HFFc6 (cell line): Measurements from ENCODE around the gene ODC1. TPM values are rescaled to one million over a fixed set of nuclear protein-coding genes. Genes with fewer than 3 reads are reported as not detected.

Experiments used
- DNase-seq: peaks from one replicate; pipeline ENCODE4 v3.0.0-alpha.2; 2018
- H3K27ac Mint-ChIP-seq: 2 replicates; pipeline ENCODE4 v1.8.0; 2020; ENCODE audit warnings: mild to moderate bottlenecking, mixed read lengths
- H3K27me3 Mint-ChIP-seq: 2 replicates; pipeline ENCODE4 v1.8.0; 2021; ENCODE audit warnings: mild to moderate bottlenecking, moderate library complexity, mixed read lengths; ENCODE audit not compliant: insufficient read depth
- H3K36me3 Mint-ChIP-seq: 2 replicates; pipeline ENCODE4 v1.8.0; 2021; ENCODE audit warnings: low read depth, mixed read lengths
- H3K4me1 Mint-ChIP-seq: 2 replicates; pipeline ENCODE4 v1.8.0; 2020; ENCODE audit warnings: low read depth, mixed read lengths
- H3K4me3 Mint-ChIP-seq: 2 replicates; pipeline ENCODE4 v1.8.0; 2020; ENCODE audit warnings: mild to moderate bottlenecking, moderate library complexity, mixed read lengths
- H3K9me3 Mint-ChIP-seq: 2 replicates; pipeline ENCODE4 v1.8.0; 2020; ENCODE audit warnings: mild to moderate bottlenecking, mixed read lengths
- total RNA-seq, 6 experiments: library from RNA; stranded (reverse); fragmentation: NEBNext Ultra II Directional; extraction: Animal tissue kit (Norgen Biotek cat#: 25700); gene quantifications; 2 replicates in 1 of 6; 3 replicates in 5 of 6; pipeline ENCODE4 v1.2.3, GENCODE V29; 2021
- TF ChIP-seq, protein P1 (sequence below): fragments of 200-600 bp; sonication (generic); IDR thresholded peaks from 2 replicates; pipeline ENCODE4 v1.5.0; 2021; ENCODE audit warnings: antibody characterized with exemption, mild to moderate bottlenecking

Gene ODC1
- total RNA-seq, 6 experiments from 2014 or later: 116 to 155 (median 143) TPM

DNA sequence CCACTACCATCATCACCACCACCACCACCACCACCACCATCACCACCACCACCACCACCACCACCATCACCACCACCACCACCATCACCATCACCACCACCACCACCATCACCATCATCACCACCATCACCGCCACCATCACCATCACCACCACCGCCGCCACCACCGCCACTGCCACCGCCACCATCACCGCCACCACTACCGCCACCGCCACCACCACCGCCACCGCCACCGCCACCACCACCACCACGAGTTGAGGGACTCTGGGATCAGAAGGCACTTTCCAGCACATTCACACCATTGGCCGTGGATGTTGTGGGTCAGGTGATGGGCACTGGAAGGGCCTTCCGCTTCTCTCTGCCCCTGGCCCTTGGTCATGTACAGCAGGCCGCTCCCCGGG lies 48.8 kb downstream of the ODC1 start:
- H3K27me3 Mint-ChIP-seq: peaks cover 2% of the 10 kb centered on the region; the same call in 1 of the 2 replicates
- TF ChIP-seq, protein P1, sequence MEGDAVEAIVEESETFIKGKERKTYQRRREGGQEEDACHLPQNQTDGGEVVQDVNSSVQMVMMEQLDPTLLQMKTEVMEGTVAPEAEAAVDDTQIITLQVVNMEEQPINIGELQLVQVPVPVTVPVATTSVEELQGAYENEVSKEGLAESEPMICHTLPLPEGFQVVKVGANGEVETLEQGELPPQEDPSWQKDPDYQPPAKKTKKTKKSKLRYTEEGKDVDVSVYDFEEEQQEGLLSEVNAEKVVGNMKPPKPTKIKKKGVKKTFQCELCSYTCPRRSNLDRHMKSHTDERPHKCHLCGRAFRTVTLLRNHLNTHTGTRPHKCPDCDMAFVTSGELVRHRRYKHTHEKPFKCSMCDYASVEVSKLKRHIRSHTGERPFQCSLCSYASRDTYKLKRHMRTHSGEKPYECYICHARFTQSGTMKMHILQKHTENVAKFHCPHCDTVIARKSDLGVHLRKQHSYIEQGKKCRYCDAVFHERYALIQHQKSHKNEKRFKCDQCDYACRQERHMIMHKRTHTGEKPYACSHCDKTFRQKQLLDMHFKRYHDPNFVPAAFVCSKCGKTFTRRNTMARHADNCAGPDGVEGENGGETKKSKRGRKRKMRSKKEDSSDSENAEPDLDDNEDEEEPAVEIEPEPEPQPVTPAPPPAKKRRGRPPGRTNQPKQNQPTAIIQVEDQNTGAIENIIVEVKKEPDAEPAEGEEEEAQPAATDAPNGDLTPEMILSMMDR: no peak
- H3K4me3 Mint-ChIP-seq: no peak overlapping the region
- H3K9me3 Mint-ChIP-seq: no peaks in the 10 kb centered on the region
- peaks cover 31% of the 10 kb centered on the region for H3K4me1 Mint-ChIP-seq
- no peak overlapping the region for H3K27ac Mint-ChIP-seq
- peaks cover 11% of the 10 kb centered on the region for H3K36me3 Mint-ChIP-seq
- DNase-seq: no peak

DNA sequence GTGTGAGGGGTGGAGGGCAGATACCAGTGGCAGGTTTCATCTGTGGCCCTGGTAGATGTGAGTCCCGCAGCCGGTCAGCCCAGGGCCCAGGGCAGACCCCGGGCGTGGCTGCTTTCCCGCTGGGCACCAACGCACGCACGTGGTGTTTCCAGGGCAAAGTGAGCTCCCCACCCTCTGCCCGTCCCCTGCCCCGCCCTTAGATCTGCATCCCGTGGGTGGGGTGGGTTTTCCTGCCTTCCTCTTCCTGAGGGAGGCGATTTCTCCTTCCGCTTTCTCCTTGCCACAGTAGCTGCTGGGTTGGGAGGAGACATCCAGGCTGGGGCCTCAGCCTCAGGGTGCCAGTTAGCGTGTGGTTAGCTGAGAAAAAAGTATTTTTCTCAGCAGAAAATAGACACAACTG lies 49.6 kb downstream of the ODC1 start:
- TF ChIP-seq, protein P1: no peak
- Mint-ChIP-seq H3K4me3 (no peak overlapping the region), H3K36me3 (peaks cover 4% of the 10 kb centered on the region), H3K9me3 (no peaks in the 10 kb centered on the region), H3K27me3 (peaks cover 2% of the 10 kb centered on the region; the same call in 1 of the 2 replicates), H3K27ac (no peak overlapping the region), H3K4me1 (peaks cover 22% of the 10 kb centered on the region)
- DNase-seq: no peak

DNA sequence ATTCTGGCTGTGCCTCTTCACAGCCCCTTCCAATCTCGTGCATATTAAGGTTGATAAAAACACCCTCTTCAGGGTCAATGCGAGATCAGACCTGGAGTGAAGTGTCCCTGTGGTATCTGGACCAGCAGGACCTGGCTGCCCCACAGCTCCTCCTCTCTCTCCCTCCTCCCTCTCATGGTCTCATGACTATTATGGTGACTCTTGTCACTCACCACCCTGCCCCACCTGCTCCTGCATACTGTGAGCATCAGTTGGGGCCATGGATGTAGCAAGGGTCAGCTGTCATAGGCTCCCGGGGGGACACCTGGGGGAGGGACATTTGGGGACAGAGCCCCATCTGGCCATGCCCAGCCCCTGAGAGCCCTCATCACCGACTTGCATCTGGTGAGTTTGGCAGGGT lies 50.2 kb downstream of the ODC1 start:
- Mint-ChIP-seq H3K4me1 (peaks cover 20% of the 10 kb centered on the region), H3K36me3 (peaks cover 4% of the 10 kb centered on the region), H3K27ac (no peak overlapping the region)

DNA sequence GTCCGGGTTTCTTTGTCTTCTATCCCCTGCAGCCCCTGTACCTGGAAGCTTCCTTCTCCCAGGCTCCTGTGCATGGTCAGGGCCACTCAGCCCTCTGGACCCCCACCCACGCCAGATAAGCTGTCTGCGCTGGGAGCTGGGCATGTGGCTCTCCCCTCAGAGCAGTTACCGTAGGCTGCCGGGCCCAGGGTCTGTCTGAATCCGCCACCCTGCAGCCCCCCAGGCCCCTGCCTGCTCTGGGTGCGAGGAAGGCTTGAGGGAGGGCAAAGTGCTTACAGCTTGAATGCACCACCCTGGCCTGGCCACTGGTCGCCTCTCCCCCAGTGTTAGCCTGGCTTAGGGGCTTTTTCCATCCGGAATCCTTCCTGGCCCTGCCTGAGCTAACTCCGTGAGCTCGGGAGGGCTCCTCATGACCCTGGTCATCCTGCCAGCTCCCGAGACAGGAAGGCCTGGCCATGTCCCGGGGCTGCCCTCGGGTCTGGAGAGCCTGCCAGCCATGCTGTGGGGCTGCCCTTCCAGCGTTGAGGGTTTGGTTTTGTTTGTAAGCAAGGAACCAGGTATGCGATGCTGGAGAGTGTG lies 50.7 kb downstream of the ODC1 start:
- Mint-ChIP-seq H3K9me3 (no peaks in the 10 kb centered on the region), H3K27ac (no peak overlapping the region), H3K4me3 (no peak overlapping the region), H3K27me3 (peaks cover 2% of the 10 kb centered on the region; the same call in 1 of the 2 replicates), H3K4me1 (peaks cover 18% of the 10 kb centered on the region), H3K36me3 (peaks cover 4% of the 10 kb centered on the region)
- TF ChIP-seq, protein P1: no peak
- DNase-seq: no peak

More for the DNA sequence above, 50.2 kb downstream of the ODC1 start:
- Mint-ChIP-seq H3K27me3 (peaks cover 2% of the 10 kb centered on the region; the same call in 1 of the 2 replicates), H3K9me3 (no peaks in the 10 kb centered on the region), H3K4me3 (no peak overlapping the region)
- no peak for DNase-seq
- TF ChIP-seq, protein P1: no peak

DNA sequence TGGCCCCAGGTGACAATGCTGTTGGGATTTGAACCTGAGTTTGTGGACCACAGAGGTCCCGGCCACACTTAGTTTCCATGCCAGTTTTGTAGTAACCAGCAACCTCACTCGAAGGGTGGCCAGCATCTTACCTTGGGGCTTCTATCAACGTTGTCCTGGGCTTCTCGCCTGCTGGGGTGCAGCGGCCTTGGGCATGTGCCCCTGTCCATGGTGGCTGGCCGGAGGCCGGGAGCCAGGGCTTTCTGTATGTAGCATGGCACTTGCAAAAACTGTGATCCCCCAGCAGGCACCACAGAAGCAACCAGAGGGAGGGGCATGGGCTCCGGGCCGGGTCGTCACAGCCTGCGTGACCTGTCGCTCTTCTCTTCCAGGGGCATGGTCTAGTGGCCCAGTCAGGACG lies 51.7 kb downstream of the ODC1 start:
- Mint-ChIP-seq H3K4me3 (no peak overlapping the region), H3K4me1 (peaks cover 12% of the 10 kb centered on the region), H3K9me3 (no peaks in the 10 kb centered on the region), H3K36me3 (peaks cover 4% of the 10 kb centered on the region; the same call in 1 of the 2 replicates), H3K27me3 (peaks cover 2% of the 10 kb centered on the region; the same call in 1 of the 2 replicates), H3K27ac (no peak overlapping the region)
- TF ChIP-seq, protein P1: no peak
- DNase-seq: no peak
